Measurements from ENCODE around the gene MDC1.
A peak's percentile ranks its signal among the peaks of the same experiment; 100 is the strongest.
"Not testable (repeated sequence)": the region's sequence is repeated elsewhere in the genome, so short reads cannot be mapped to it uniquely, and the experiment has no call there.

The MDC1 gene

DNA sequence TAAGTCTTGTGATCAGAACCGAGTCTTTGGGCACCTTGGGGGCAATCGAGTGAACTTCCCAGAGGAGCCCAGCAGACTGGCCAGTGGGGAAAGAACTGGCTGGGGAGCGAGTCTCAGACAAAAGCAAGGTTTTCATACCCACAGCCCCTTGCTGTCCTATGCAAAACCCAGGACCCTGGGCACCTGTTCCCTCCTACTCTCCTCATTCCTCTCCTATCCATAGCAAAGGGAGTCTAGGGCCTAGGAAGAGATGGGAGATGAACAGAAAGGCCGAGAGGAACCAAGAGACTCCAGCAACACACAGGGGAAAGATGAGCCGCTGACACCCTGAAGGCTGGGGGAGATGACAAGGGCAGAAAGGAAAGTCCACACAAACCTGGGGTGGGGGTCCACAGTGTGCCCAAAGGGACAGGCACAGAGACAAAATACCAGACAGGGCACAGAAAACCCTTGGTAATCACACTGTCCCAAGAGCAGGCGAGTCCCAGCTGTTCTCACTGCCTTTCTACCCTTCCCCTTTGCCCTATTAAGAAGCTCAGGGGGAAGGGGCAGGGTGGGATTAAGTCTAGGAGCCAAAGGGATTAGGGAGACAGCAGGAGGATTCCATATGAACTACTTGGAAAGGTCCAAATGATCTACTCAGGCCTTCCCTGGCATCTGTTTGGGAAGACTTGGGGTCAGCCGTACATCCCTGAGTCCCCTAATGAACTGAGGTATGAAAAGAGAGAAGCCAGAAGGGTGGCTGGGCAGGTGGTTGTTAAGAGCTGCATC is 37.1 kb downstream of the MDC1 start:
- DNase-seq (ENCODE audit: low read depth in 2 of 2) = no peak

DNA sequence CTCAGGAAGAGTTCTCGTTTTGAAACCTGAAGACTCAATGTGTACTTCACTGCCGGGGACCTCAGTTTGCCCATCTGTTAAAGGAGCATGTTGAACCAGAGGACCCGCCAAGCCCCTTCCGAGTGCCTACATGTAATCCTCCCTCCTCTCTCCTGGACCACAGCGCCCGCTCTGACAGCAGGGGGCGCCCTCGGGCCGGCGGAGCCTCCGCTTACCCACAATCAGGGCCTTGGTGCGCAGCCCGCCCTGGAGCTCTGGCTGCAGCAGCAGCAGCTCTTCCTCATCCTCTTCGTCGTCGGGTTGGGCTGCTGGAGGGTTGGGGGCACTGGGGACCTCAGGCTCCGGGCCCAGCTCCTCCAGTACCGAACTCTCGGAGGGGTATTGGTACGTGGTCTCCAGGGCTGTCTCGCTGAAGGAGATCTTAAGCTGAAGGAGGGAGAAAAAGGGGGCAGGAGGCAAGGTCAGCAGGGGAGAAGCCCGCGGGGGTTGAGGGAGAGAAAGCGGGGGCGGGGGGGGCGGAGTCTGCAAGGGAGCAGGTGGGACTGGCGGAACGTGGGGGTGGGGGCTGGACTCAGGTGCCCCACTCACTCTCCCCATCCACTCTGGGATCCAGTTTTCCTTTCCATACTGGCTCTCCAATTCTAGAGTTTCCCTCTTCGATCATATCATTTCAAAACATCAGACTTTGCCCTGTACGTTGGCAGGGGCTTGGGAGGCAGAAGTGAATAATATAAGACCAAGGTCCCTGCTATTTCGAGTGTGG is 37.9 kb downstream of the MDC1 start:
- peak; percentile 72 to 82 for DNase-seq (ENCODE audit: low read depth in 2 of 2)

DNA sequence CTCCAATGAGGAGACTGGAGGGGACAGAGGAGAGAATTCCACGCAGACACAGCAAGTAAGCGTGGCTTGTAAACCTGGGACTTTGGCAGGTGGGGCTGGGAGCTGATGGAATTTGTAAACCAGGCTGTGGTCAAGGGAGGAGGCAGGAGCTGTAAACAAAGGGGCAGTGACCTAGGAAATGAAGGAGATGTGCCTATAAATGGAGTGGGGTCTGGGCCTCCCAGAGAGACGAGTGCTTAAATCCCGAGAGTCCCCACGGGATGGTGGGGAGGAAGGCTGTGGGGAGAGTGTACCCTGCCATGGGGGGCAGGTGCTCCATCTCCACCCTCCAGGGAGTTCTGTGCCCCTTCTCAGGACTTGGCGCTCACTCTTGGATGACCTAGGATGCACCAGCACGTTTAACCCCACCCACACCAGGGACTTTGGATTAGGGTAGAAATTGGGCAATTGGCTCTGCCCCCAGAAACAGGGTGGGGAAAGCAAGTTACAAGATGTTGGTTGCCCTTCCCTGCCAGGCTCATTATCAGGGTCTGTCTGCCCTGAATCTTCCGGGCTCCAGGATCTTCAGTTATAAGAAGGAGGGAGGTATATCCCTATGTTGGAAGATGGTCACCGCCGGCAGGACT is 40.3 kb downstream of the MDC1 start:
- no peak for DNase-seq (ENCODE audit: low read depth in 2 of 2)

DNA sequence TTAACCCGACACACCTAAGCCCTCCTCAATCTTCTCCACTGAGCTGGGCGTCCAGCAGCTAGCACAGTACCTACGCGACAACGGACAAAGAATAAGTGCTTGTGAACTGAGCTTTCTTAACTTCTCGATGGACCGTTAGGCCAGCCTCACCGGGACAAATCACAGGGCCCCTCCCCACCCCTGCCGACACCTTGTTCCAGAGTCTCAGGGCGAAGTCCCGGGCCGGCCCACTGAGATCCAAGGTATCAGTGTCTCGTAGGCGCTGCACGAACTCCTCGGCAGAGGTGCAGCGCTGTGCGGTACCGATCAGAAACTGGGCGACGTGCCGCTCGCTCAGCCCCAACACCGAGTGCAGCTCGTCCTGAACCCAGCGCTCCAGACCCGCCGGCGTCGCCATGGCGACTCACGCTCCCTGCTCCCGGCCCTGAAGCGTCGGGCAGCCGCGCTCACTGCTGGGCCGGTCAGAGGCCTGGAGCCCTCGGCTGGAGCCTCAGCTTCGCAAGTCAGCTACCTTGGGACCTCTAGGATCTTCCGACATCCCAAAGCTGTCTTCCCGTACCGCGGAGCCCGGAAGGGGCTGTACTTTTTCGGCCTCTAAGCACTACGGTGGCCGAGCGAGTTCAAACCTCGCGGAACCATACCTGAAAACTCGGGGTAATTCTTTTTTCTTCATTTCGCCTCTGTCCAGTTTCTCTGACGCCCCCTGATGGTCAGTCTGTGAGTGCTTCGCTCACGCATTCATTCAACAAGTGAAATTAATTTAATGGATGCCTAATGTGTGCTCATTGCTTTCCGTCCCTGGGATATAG is 44.4 kb downstream of the MDC1 start, which contains the start of gene DHX16:
Gene DHX16 (minus strand): TSS at position 562 of the 809 bp plus-strand sequence. CDS start 165 bp downstream, at position 397.
- peak; percentile 84 to 85 for DNase-seq (ENCODE audit: low read depth in 2 of 2)

DNA sequence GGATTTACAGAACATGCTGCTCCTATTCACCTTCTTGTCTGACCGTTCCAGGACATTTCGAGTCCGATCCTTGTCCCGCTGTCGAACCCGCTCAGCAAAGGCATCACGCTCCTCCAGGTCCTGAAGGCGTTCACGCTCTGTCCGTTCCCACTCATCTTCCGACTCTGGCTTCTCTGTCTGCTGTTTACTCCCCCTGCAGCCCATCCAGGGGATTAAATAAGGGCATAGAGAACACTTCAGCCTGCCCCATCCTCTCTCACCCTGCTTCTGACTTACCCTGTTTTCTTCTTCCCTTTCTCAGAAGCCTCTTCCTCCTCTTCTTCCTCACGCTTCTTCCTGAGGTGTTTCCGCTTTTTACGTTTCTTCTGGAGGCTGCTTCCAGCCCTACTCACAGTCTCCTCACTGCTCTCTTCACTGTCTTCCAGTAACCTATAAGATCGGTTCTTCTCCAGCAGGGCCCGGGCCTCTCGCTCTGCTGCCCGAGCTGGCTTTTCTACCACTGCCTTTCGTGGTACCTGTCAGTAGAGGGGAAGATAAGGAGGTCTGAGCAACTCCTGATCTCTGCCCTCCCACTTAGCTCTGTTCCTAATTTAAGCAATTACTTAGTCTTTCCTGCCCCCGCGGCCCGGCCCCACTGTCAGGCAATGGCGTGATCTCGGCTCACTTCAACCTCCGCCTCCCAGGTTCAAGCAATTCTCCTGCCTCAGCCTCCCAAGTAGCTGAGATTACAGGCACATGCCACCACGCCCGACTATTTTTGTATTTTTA is 46.1 kb downstream of the MDC1 start:
- no peak for DNase-seq (ENCODE audit: low read depth in 2 of 2)

DNA sequence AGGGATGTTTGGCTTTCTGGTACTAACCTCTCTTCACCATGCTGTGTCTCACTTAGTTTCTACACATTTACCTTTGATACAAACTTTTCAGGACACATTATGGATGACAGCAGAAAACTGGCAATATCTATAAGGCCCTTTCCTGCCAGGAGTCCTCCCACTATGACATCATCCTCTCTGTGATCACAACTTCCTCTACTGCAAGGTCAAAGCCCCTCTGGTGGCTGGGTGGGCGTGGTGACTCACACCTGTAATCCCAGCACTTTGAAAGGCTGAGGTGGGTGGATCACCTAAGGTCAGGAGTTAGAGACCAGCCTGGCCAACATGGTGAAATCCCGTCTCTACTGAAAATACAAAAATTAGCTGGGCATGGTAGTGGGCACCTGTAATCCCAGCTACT is 50.8 kb downstream of the MDC1 start:
- DNase-seq (ENCODE audit: low read depth in 2 of 2) = peak in 1 of 2 donors; percentile 60

DNA sequence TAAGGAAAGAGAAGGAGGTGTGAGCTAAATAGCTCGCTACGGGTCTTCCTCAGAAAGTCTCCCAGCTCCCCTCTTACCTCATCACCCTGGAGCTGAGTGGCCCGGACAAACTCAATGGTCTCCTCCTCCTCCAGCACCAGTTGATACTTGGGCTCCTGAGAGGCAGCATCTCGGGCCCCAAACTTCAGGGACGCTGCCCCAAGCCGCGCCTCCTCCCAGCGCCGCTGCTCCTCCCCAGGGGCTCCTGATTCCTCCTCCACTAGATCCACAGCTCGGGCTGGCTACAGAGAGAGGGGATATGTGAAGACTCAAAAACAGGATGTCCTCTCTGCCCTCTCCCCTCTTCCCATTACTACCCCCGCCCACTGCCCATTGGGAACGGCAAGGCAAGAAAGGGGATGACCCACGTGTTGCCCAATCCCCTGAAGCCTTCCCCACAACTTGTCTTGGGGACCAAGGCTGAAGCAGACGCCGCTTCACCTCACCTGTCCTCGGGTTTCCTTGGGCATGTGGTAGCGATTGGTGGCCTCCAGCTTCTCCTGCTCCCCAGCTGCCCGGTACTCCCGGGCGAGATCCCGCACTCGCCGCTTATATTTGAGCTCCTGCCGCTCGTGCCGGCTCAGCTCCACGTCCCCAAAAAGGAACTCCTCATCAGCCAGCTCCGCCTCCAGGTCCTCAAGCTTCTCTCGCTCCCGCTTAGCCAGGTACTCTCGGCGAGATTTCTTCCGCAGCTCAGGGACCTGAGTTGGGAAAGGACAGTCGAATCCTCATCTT is 51.9 kb downstream of the MDC1 start:
- DNase-seq (ENCODE audit: low read depth in 2 of 2) = no peak

DNA sequence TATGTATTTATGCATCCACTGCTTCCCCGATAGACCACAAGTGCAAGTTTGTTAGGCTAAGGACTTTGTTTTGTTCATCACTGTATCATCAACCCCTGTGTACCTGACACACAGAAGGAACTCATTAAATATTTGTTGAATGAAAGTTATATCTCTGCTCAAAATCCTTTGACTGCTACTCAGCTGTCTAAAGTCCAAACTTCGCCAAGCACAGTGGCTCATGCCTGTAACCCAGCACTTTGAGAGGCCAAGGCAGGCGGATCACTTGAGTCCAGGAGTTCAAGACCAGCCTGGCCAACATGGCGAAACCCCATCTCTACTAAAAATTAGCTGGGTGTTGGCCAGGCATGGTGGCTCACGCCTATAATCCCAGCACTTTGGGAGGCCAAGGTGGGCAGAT is 59.2 kb downstream of the MDC1 start:
- DNase-seq (ENCODE audit: low read depth in 2 of 2) = not testable (repeated sequence)

DNA sequence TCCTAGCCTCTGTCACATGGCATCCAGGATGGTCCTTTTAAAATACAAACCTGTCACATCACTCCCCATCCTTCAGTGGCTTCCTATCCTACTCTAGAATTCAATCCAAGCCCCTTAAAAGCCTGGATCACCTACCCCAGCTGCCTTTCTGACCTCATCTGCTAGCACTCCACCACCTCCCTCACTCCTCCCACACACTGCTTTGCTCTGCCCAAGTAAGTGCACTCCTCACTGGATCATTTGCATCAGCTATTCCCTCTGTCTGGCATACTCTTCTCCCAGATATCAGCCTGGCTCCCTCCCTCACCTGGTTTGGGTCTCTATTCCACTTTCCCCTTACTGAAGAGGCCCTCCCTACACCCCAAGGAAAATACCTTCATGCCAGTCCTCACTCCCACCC is 59.6 kb downstream of the MDC1 start:
- DNase-seq (ENCODE audit: low read depth in 2 of 2) = no peak

DNA sequence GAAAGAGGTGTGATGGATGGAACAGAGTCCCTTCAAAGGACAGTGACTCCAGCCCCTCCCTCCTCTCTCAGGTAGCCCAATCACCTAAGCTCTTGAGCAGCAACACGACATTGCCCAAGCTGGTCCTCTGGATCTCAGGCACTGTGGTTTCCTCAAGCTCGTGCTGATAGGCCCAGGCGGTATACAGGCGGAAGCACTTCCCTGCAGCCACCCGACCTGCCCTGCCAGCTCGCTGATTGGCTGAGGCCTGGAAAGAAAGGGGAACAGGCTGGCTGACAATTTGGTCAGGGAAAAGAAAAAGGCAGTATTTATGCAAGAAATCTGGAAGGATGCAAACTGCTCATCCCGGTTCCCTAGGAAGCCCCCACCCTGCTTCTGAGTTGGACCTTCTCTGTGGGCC is 60.6 kb downstream of the MDC1 start:
- no peak for DNase-seq (ENCODE audit: low read depth in 2 of 2)

DNA sequence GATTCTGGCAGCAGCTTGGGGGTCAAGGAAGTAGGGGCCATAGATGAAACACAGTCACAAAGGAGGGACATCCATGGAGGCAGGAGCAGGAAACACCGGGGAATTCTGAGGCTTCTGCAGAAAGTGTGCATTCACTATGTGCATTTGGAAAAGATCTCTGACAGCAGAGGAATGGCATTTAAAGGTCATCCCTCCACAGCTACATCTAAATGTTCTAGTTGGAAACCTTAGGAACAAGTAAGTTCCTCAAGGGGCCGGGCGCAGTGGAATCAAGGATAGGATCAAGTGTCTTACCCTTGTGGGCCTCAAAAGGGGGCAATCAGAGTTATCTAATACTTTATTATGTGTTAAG is 61.4 kb downstream of the MDC1 start:
- DNase-seq (ENCODE audit: low read depth in 2 of 2) = no peak

DNA sequence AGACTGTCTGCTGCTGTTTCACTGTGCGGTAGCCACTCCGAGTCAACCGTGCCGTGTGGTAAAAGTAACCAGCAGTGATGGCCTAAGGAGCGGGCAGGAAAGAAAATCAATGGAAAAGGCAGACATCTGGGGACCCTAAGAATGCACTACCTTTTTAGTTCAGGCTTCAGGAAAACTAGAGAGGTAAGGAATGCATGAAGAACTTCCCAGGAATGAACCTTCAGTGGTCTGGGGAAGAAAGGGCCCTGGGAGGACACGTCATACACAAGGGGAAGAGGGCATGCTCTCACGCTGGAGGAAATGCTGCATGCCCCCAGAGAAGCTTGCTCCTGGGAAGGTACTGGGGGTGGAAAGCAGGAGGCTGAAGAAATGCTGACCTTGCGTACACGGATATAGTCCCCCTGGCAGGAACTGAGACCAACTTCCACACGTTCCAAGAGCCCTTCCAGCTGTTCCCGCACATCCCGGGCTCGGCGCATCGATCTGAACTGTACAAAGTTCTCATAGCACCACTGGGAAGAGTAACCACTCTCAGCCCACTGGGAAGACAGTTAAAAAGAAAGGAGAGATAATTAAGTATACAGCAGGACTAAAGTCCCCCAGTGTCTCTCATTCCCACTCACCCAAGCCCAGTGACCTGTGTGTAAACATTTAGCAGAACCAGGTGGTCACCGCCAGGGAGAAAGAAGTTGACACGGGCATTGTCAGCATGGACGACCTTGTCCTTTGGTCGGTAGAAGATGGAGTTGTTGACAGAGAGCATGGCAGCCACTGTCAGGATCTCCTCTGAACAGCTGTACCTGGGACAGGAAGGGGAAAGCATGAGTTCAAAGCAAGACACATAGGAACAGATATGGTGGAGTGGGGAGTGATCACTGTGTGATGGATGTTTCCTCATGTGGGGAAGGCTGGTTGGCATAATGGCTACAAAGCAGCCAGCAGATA is 62.0 kb downstream of the MDC1 start:
- no peak for DNase-seq (ENCODE audit: low read depth in 2 of 2)

DNA sequence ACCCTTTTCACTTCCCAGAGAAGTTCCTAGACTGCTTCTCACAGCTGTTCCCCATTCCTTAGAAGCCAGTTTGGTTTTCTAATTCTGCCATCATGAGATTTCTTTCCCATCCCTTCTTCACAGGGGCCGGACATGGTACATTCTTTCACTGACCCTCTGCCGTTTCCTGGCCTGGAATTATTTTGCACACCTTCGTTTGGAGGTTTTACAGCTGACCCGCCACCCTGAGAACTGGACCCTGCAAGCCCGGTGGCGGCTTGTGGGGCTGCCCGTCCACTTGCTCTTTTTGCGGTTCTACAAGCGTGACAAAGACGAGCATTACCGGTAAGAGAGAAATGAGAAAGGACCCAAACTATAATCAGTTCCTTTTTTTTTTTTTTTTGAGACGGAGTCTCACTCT is 65.9 kb downstream of the MDC1 start:
- no peak for DNase-seq (ENCODE audit: low read depth in 2 of 2)
